Kidney (tissue), 14 donors: ENCODE data around the gene PCYT2. TPM values are rescaled to one million over a fixed set of nuclear protein-coding genes. Genes with fewer than 3 reads are reported as not detected.

ENCODE experiments used
- DNase-seq, 5 donors: peaks; one replicate each; pipeline ENCODE4 v3.0.0-alpha.2; 2013 to 2020
- FAIRE-seq: peaks from 2 replicates; lab custom pipeline; 2012; peaks lifted over from hg19 to GRCh38; lab: Jason Lieb, UNC
- H3K27ac ChIP-seq, 2 donors: one replicate each; pipeline ENCODE4 v1.7.0; 2013; ENCODE audit warnings: low read depth in 2 of 2, low read length in 2 of 2, inconsistent platforms in 1 of 2
- H3K27me3 ChIP-seq: one replicate; pipeline ENCODE4 v1.7.1; 2013; ENCODE audit warnings: low read length, inconsistent platforms; ENCODE audit not compliant: control insufficient read depth, insufficient read depth
- H3K36me3 ChIP-seq, 3 donors: one replicate each; pipeline versions ENCODE4 v1.7.0 to v1.7.1; 2013; ENCODE audit warnings: low read length in 3 of 3, control low read depth in 1 of 3, inconsistent platforms in 1 of 3; ENCODE audit not compliant: insufficient read depth in 3 of 3, control insufficient read depth in 2 of 3
- H3K4me1 ChIP-seq, 3 donors: one replicate each; pipeline versions ENCODE4 v1.7.0 to v1.7.1; 2013; ENCODE audit warnings: low read length in 3 of 3, inconsistent platforms in 1 of 3, low read depth in 1 of 3; ENCODE audit not compliant: control insufficient read depth in 2 of 3, insufficient read depth in 2 of 3
- H3K4me3 ChIP-seq, 3 donors: one replicate each; pipeline versions ENCODE4 v1.7.0 to v1.8.1; 2013; ENCODE audit warnings: low read length in 3 of 3, control low read depth in 1 of 3, inconsistent platforms in 1 of 3
- H3K9ac ChIP-seq, 3 donors: one replicate each; pipeline versions ENCODE4 v1.7.0 to v1.7.1; 2013; ENCODE audit warnings: low read length in 3 of 3, control low read depth in 1 of 3, inconsistent platforms in 1 of 3
- H3K9me3 ChIP-seq, 3 donors: one replicate each; pipeline versions ENCODE4 v1.7.0 to v1.7.1; 2013; ENCODE audit warnings: low read length in 3 of 3, control low read depth in 1 of 3, inconsistent platforms in 1 of 3; ENCODE audit not compliant: control insufficient read depth in 2 of 3, insufficient read depth in 1 of 3
- intact Hi-C: fragments of 100-400 bp; cut with DNase I; formaldehyde crosslinking; loops from one replicate; pipeline ENCODE4 v1.11.1; 2022
- polyA plus RNA-seq: library from polyadenylated mRNA; stranded (reverse); fragments of 350-450 nt; fragmentation: Illumina TruSeq; extraction: RNeasy Lipid Tissue Mini Kit (QIAGEN cat#74804); gene quantifications from one replicate; pipeline ENCODE4 v1.2.3, GENCODE V29; 2014; ENCODE audit warnings: low read depth, low replicate concordance; ENCODE audit not compliant: insufficient read depth
- total RNA-seq: library from RNA; stranded (reverse); fragmentation: NEBNext Ultra II Directional; extraction: Animal tissue kit (Norgen Biotek cat#: 25700); gene quantifications from one replicate; pipeline ENCODE4 v1.2.1, GENCODE V29; 2021
- TF ChIP-seq, protein P1 (sequence below): IDR thresholded peaks from 3 replicates; pipeline ENCODE4 v1.5.1; 2012; ENCODE audit warnings: mild to moderate bottlenecking, moderate library complexity, borderline replicate concordance; ENCODE audit not compliant: insufficient read depth; ENCODE audit errors: extremely low read depth
- donor health status: control.
- donor health status: control.
- donor health status: control.
- donor health status: control.
- donor health status: control.
- donor health status: DM: yes; HTN: yes; CAD: no.
- donor health status: Normal renal cell carcinoma (clear cell type).

Gene PCYT2
- total and polyA plus RNA-seq, 2 donors from 2014 or later: 28.4 to 104 TPM

- H3K27me3 ChIP-seq: peaks cover 13% of the 10 kb centered on the region
- no peak for FAIRE-seq
- TF ChIP-seq, protein P1, sequence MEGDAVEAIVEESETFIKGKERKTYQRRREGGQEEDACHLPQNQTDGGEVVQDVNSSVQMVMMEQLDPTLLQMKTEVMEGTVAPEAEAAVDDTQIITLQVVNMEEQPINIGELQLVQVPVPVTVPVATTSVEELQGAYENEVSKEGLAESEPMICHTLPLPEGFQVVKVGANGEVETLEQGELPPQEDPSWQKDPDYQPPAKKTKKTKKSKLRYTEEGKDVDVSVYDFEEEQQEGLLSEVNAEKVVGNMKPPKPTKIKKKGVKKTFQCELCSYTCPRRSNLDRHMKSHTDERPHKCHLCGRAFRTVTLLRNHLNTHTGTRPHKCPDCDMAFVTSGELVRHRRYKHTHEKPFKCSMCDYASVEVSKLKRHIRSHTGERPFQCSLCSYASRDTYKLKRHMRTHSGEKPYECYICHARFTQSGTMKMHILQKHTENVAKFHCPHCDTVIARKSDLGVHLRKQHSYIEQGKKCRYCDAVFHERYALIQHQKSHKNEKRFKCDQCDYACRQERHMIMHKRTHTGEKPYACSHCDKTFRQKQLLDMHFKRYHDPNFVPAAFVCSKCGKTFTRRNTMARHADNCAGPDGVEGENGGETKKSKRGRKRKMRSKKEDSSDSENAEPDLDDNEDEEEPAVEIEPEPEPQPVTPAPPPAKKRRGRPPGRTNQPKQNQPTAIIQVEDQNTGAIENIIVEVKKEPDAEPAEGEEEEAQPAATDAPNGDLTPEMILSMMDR: peak; percentile 98
- H3K36me3 ChIP-seq: no peaks in the 10 kb centered on the region
- H3K9ac ChIP-seq: no peak overlapping the region
- peaks cover 0 to 3% (median 0%) of the 10 kb centered on the region in 3 donors for H3K4me1 ChIP-seq
- H3K9me3 ChIP-seq: no peaks in the 10 kb centered on the region
- peak; percentile 55 to 86 (median 80) for DNase-seq
- no peak overlapping the region for H3K27ac ChIP-seq
- H3K4me3 ChIP-seq: no peak overlapping the region
- intact Hi-C loops: loop anchor here (10.0 kb wide), 1 partner anchor 55 kb away; no protein-coding TSS in a partner anchor
Measured at GRCh38 chr17:81959362-81960129, 48.3 kb upstream of the PCYT2 start.

GRCh38 chr17:81958633-81959342, 47.6 kb upstream of the PCYT2 start:
- FAIRE-seq (no peak), DNase-seq (no peak)
- Histone ChIP-seq H3K4me3 (no peak overlapping the region), H3K27me3 (peaks cover 13% of the 10 kb centered on the region), H3K36me3 (no peaks in the 10 kb centered on the region), H3K9me3 (no peaks in the 10 kb centered on the region), H3K9ac (no peak overlapping the region), H3K27ac (no peak overlapping the region), H3K4me1 (peaks cover 0 to 3% (median 0%) of the 10 kb centered on the region in 3 donors)
- TF ChIP-seq, protein P1: no peak
- intact Hi-C loops: no loop called here

GRCh38 chr17:81957691-81958432, 46.7 kb upstream of the PCYT2 start:
- H3K4me1 ChIP-seq: peaks cover 0 to 3% (median 0%) of the 10 kb centered on the region in 3 donors
- FAIRE-seq: no peak
- H3K9ac ChIP-seq: no peak overlapping the region
- intact Hi-C loops: no loop called here
- TF ChIP-seq, protein P1: no peak
- no peak overlapping the region for H3K4me3 ChIP-seq
- no peak for DNase-seq
- no peaks in the 10 kb centered on the region for H3K9me3 ChIP-seq
- peaks cover 10% of the 10 kb centered on the region for H3K27me3 ChIP-seq
- no peak overlapping the region for H3K27ac ChIP-seq
- H3K36me3 ChIP-seq: no peaks in the 10 kb centered on the region
